ENCODE results near the gene HSPG2.

The HSPG2 gene

GRCh38 chr1:21926065-21926464 lies 11.0 kb downstream of the HSPG2 start:
- in situ Hi-C loops (cut with HindIII; ENCODE audit: low pct_ligation_motif_present, low sequenced_read_pairs), result no loop called here
- DNase-seq, result no peak
- H3K4me3 ChIP-seq (ENCODE audit: low read depth, low read length), result no peak overlapping the region
- H3K27me3 ChIP-seq (replicated peaks), result no peaks in the 10 kb centered on the region
- TF ChIP-seq CTCF (IDR thresholded peaks at IDR 0.05; ENCODE audit: low read depth, low read length, missing control alignments), result no peak
- H3K27ac ChIP-seq, result no peak overlapping the region
- peaks cover 4% of the 10 kb centered on the region for H3K36me3 ChIP-seq (replicated peaks)

- Histone ChIP-seq H3K4me3 (ENCODE audit: low read depth, low read length) (no peak overlapping the region), H3K27me3 (replicated peaks) (no peaks in the 10 kb centered on the region), H3K36me3 (replicated peaks) (peaks cover 4% of the 10 kb centered on the region), H3K27ac (no peak overlapping the region)
- no peak for TF ChIP-seq CTCF (IDR thresholded peaks at IDR 0.05; ENCODE audit: low read depth, low read length, missing control alignments)
- DNase-seq, result no peak
- in situ Hi-C loops (cut with HindIII; ENCODE audit: low pct_ligation_motif_present, low sequenced_read_pairs), result no loop called here
These were observed 11.7 kb downstream of the HSPG2 start for GRCh38 chr1:21925334-21925940.

DNA sequence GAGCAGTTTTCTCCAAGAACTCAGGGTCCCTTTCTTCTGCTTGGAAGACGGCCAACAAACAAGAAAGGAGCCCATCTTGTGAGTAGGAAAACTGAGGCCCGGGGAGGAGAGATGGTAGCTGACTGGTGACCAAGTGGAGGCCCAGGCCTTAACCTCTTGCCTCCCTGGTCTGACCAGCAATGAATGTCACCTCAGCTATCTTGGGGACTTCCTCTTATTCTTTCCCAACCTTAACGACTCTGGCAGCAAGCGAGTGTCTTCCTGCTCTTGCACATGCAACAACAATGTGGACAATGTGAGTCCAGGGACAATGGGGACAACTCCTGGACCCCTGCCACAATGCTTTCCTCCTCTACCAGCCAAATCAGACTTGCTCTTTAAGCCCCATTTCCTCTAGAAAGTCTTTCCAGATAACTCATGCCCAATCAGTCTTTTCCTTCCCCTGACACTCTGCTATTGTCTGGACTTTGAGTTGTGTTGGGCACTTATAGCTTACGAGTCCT lies 12.6 kb downstream of the HSPG2 start:
- DNase-seq, result no peak
- H3K27ac ChIP-seq, result no peak overlapping the region
- H3K27me3 ChIP-seq (replicated peaks), result no peaks in the 10 kb centered on the region
- no peak for TF ChIP-seq CTCF (IDR thresholded peaks at IDR 0.05; ENCODE audit: low read depth, low read length, missing control alignments)
- in situ Hi-C loops (cut with HindIII; ENCODE audit: low pct_ligation_motif_present, low sequenced_read_pairs), result no loop called here
- H3K4me3 ChIP-seq (ENCODE audit: low read depth, low read length), result no peak overlapping the region
- H3K36me3 ChIP-seq (replicated peaks), result peaks cover 4% of the 10 kb centered on the region

DNA sequence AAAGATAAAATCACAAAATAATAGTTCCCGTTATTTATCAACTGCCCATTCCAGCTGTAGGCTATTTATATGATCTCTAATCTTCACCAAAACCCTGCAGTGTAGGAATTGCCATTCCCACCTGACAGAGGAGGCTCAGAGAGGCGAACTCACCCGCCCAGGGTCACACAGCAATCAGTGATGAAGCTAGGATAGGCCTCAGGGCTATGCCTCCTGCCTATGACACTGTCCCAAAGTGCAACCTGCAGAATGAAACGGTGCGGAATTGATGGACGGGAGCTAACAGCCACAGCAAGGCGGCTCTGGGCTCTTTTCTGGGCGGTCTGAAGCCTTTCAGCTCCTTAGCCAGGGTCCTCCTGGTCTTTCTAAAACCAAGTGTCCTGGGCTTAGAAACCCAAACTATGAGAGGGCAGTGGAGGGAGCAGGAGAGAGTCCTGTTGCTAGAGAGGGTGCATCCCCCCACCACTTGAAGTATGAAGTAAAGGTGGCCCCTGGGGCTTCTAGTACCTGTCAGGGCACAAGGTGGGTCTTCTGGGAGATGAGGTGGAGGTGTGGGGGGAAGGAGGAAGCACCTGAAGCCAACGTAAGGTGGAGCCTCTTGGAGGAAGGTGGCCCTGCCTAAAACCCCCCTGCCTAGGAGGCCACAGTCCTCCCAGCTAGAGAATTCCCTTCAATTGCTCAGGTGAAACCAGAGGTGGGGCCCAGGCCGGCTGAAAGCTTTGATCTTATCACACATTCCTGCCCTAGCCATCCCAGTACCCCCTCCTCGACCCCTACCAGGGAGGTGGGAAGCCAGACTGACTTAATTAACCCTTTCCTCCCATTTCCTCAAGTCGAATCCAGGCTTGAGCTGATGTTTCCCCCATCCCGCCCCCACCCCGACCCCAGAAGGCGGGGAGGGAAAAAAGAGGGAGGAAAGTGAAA lies 14.8 kb downstream of the HSPG2 start:
- no peak overlapping the region for H3K27ac ChIP-seq
- H3K27me3 ChIP-seq (replicated peaks), result no peaks in the 10 kb centered on the region
- TF ChIP-seq CTCF (IDR thresholded peaks at IDR 0.05; ENCODE audit: low read depth, low read length, missing control alignments), result no peak
- DNase-seq, result no peak
- no peak overlapping the region for H3K4me3 ChIP-seq (ENCODE audit: low read depth, low read length)
- in situ Hi-C loops (cut with HindIII; ENCODE audit: low pct_ligation_motif_present, low sequenced_read_pairs), result no loop called here
- no peaks in the 10 kb centered on the region for H3K36me3 ChIP-seq (replicated peaks)

DNA sequence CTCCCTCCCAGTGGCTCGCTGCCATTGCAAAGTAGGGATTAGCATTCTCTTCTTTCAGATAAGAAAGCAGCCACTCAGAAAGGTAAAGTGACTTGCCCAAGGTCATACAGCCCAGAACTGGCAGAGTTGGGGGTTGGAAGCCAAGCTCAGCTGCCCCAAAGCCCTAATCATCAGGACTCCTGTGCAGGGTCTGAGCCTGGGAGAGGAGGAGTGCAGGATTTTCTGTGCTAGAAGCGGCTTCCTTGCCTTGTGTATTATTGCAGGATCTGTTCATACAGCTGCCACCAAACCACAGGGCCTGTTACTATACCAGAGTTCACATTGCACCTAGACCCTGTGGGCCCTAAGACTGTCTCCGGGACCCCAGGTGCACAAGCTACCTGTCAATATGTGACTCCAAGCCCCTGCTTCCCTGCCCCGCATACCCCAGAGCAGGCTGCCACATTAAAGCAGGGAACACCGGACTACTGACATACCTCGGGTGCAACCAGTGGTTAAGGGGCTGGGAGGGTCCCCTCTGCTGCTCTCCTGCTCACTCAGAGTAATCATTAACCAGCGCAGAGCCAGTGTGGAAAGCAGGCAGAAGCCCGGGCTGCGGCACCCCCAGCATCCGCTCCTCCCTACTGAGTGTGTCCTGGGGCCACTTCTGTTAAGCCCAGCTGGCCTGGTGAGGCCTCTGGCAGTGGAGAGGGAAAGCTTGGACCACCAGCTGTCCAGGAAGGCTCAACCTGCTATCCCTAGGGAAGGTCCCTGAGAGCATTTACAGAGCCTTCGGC lies 15.8 kb downstream of the HSPG2 start:
- Histone ChIP-seq H3K4me3 (ENCODE audit: low read depth, low read length) (no peak overlapping the region), H3K27me3 (replicated peaks) (no peaks in the 10 kb centered on the region), H3K36me3 (replicated peaks) (no peaks in the 10 kb centered on the region), H3K27ac (peak overlapping the region; percentile 43)
- TF ChIP-seq CTCF (IDR thresholded peaks at IDR 0.05; ENCODE audit: low read depth, low read length, missing control alignments), result no peak
- in situ Hi-C loops (cut with HindIII; ENCODE audit: low pct_ligation_motif_present, low sequenced_read_pairs), result no loop called here
- DNase-seq, result no peak
